Measurements from ENCODE around the gene TPPP3. TPM values are rescaled to one million over a fixed set of nuclear protein-coding genes. Genes with fewer than 3 reads are reported as not detected.

The TPPP3 gene
- total and polyA plus RNA-seq, 9 of the 15 experiments (the other 6 are each of a cell fraction or from before 2014, with no cell fraction given) = 0.13 to 0.50 (median 0.36) TPM; not detected in 2

GRCh38 chr16:67415872-67416793 lies 22.8 kb upstream of the TPPP3 start, which contains the start of gene ZDHHC1:
ZDHHC1 (minus strand) TSS chr16:67416477; CDS start chr16:67407775, 8,702 bp downstream.
- intact Hi-C loops (cut with micrococcal nuclease) (loop anchor here (10.0 kb wide), 1 partner anchor 51 kb away; no protein-coding TSS in a partner anchor), in situ Hi-C loops (cut with MboI) (loop anchor here (25.0 kb wide), 1 partner anchor 454 kb away; the partner anchor contains the start of gene CES3)
- Histone ChIP-seq H3K4me1 (replicated peaks in 1 of 2; ENCODE audit: control insufficient read depth in 2 of 2, insufficient read depth in 2 of 2, low read length in 2 of 2) (peaks cover 0 to 9% of the 10 kb centered on the region in 2 experiments; a peak in 2 of 5 replicates), H3K36me3 (ENCODE audit: control insufficient read depth, insufficient read depth, low read length) (no peaks in the 10 kb centered on the region), H3K27ac (ENCODE audit: extremely low read depth, low read depth, low read length) (no peak within 1 kb of the TSS), H3K9me1 (ENCODE audit: control insufficient read depth, insufficient read depth, low read length) (no peaks in the 10 kb centered on the region), H3K79me2 (ENCODE audit: control insufficient read depth, insufficient read depth, low read length) (no peaks in the 10 kb centered on the region), H3K4me3 (no peak within 1 kb of the TSS), H3K27me3 (ENCODE audit: control insufficient read depth in 2 of 2, insufficient read depth in 2 of 2, low read length in 2 of 2) (peaks cover 40 to 65% of the 10 kb centered on the region in 2 experiments), H3K4me2 (ENCODE audit: insufficient read depth, low read length) (no peak within 1 kb of the TSS), H2AFZ (ENCODE audit: low read depth, low read length) (no peak within 1 kb of the TSS), H4K20me1 (replicated peaks; ENCODE audit: control insufficient read depth, insufficient read depth, low read length) (no peaks in the 10 kb centered on the region; the same call in 1 of the 2 replicates), H3K9me3 (replicated peaks; ENCODE audit: control insufficient read depth, insufficient read depth, low read depth, low read length) (no peaks in the 10 kb centered on the region), H3K9ac (ENCODE audit: insufficient read depth in 1 of 2, low read depth in 2 of 2, low read length in 2 of 2) (0 out of 4 replicates have a peak within 1 kb of the TSS, but pooled peaks of 1 of the 2 experiments have one; percentile 21)
- ATAC-seq (peak; percentile 92), DNase-seq (ENCODE audit: extremely low read depth in 1 of 4, low spot score in 3 of 4) (peak in 3 of 4 experiments; percentile 55 to 74 (median 72)), FAIRE-seq (no peak)
- POLR2A ChIA-PET = interaction anchor here (0.7 to 1.0 kb wide), 4 partner anchors 8 to 164 kb away, joined by 3 to 4 read pairs (median 3); partner anchors contain the start of genes KCTD19 and LRRC36
- no TSS peak for BruUV-seq (replicated peaks)
- CTCF ChIA-PET (ENCODE audit: low intra/inter-chr PET ratio) = interaction anchor here (0.6 to 1.6 kb wide), 2 partner anchors 136 to 472 kb away, joined by 3 to 7 read pairs; partner anchors contain the start of gene PLEKHG4
- 21% methylated on average over 40 of the region's 73 CpGs for WGBS (ENCODE audit: insufficient coverage, low coverage, missing lambda C conversion rate)
- peak; percentile 81 for TF ChIP-seq ZNF407 (IDR thresholded peaks at IDR 0.05; ENCODE audit: low read depth)
- no peak for TF ChIP-seq ELF2 (CRISPR knock-in tag; IDR thresholded peaks at IDR 0.05)
- TF ChIP-seq NFIX (CRISPR knock-in tag; IDR thresholded peaks at IDR 0.05; ENCODE audit: low read depth) = no peak
- no peak for TF ChIP-seq CREB3 (tag; conservative IDR thresholded peaks at IDR 0.05; ENCODE audit: low read depth)
- peak; percentile 47; the same call in 1 of the 2 replicates for TF ChIP-seq STAG1 (CRISPR knock-in tag; IDR thresholded peaks at IDR 0.05; ENCODE audit: borderline replicate concordance)
- TF ChIP-seq ZBTB7A (IDR thresholded peaks at IDR 0.05; ENCODE audit: borderline replicate concordance, control insufficient read depth, low read depth, low read length) = peak; percentile 56; the same call in 1 of the 2 replicates
- no peak for TF ChIP-seq ZNF766 (CRISPR knock-in tag; conservative IDR thresholded peaks at IDR 0.05)
- peak; percentile 52; the same call in 1 of the 2 replicates for TF ChIP-seq RB1 (IDR thresholded peaks at IDR 0.05; ENCODE audit: low read depth)

All from K562 (cell line).